ENCODE results near the gene C9orf78.

Gene C9orf78

GRCh38 chr9:129852579-129852978 is 17.5 kb upstream of the C9orf78 start:
- no peak for TF ChIP-seq CTCF (IDR thresholded peaks at IDR 0.05; ENCODE audit: low read depth, low read length, missing control alignments)
- DNase-seq (ENCODE audit: low read depth), result no peak
- no peak overlapping the region for H3K4me3 ChIP-seq (ENCODE audit: low read depth, low read length)
- in situ Hi-C loops (cut with HindIII; ENCODE audit: low sequenced_read_pairs), result no loop called here

GRCh38 chr9:129851821-129852220 is 16.7 kb upstream of the C9orf78 start:
- TF ChIP-seq CTCF (IDR thresholded peaks at IDR 0.05; ENCODE audit: low read depth, low read length, missing control alignments), result no peak
- no peak overlapping the region for H3K4me3 ChIP-seq (ENCODE audit: low read depth, low read length)
- in situ Hi-C loops (cut with HindIII; ENCODE audit: low sequenced_read_pairs), result no loop called here
- DNase-seq (ENCODE audit: low read depth), result no peak

- in situ Hi-C loops (cut with HindIII; ENCODE audit: low sequenced_read_pairs), result no loop called here
- H3K4me3 ChIP-seq (ENCODE audit: low read depth, low read length), result no peak overlapping the region
- no peak for TF ChIP-seq CTCF (IDR thresholded peaks at IDR 0.05; ENCODE audit: low read depth, low read length, missing control alignments)
- no peak for DNase-seq (ENCODE audit: low read depth)
Measured at GRCh38 chr9:129850821-129851550, 15.9 kb upstream of the C9orf78 start.

GRCh38 chr9:129849901-129850300 is 14.8 kb upstream of the C9orf78 start:
- DNase-seq (ENCODE audit: low read depth), result no peak
- in situ Hi-C loops (cut with HindIII; ENCODE audit: low sequenced_read_pairs), result loop anchor here (25.0 kb wide), 1 partner anchor 237 kb away; no protein-coding TSS in a partner anchor
- no peak for TF ChIP-seq CTCF (IDR thresholded peaks at IDR 0.05; ENCODE audit: low read depth, low read length, missing control alignments)
- H3K4me3 ChIP-seq (ENCODE audit: low read depth, low read length), result no peak overlapping the region

GRCh38 chr9:129848712-129849441 is 13.8 kb upstream of the C9orf78 start:
- in situ Hi-C loops (cut with HindIII; ENCODE audit: low sequenced_read_pairs), result loop anchor here (25.0 kb wide), 1 partner anchor 238 kb away; no protein-coding TSS in a partner anchor
- no peak for TF ChIP-seq CTCF (IDR thresholded peaks at IDR 0.05; ENCODE audit: low read depth, low read length, missing control alignments)
- no peak for DNase-seq (ENCODE audit: low read depth)
- H3K4me3 ChIP-seq (ENCODE audit: low read depth, low read length), result no peak overlapping the region

GRCh38 chr9:129845373-129845772 is 10.3 kb upstream of the C9orf78 start:
- in situ Hi-C loops (cut with HindIII; ENCODE audit: low sequenced_read_pairs), result loop anchor here (25.0 kb wide), 1 partner anchor 242 kb away; no protein-coding TSS in a partner anchor
- no peak for DNase-seq (ENCODE audit: low read depth)
- H3K4me3 ChIP-seq (ENCODE audit: low read depth, low read length), result no peak overlapping the region
- TF ChIP-seq CTCF (IDR thresholded peaks at IDR 0.05; ENCODE audit: low read depth, low read length, missing control alignments), result no peak
